HG02759 (cell line): ENCODE data around the gene CFL2.
"Not testable (repeated sequence)": the region's sequence is repeated elsewhere in the genome, so short reads cannot be mapped to it uniquely, and the experiment has no call there.

Experiments
- ATAC-seq: cut with Tn5 transposase; IDR thresholded peaks from one replicate; pipeline ENCODE4 v1.9.1; 2021; ENCODE audit warnings: mild to moderate bottlenecking, moderate library complexity; ENCODE audit not compliant: unreplicated experiment

CFL2 gene

GRCh38 chr14:34711796-34712712, 2.3 kb downstream of the CFL2 start:
- ATAC-seq, result no peak

GRCh38 chr14:34711169-34711568, 3.2 kb downstream of the CFL2 start:
- ATAC-seq, result no peak

GRCh38 chr14:34710744-34711143, 3.6 kb downstream of the CFL2 start:
- ATAC-seq, result no peak

GRCh38 chr14:34710006-34710405, 4.4 kb downstream of the CFL2 start:
- ATAC-seq, result no peak

GRCh38 chr14:34707722-34708121, 6.7 kb downstream of the CFL2 start:
- no peak for ATAC-seq

GRCh38 chr14:34701808-34702207, 12.6 kb downstream of the CFL2 start:
- no peak for ATAC-seq

- no peak for ATAC-seq
Measured at GRCh38 chr14:34700622-34701130, 13.7 kb downstream of the CFL2 start.

GRCh38 chr14:34699873-34700621, 14.3 kb downstream of the CFL2 start:
- ATAC-seq, result no peak

GRCh38 chr14:34694216-34694615, 20.2 kb downstream of the CFL2 start:
- not testable (repeated sequence) for ATAC-seq

GRCh38 chr14:34693228-34693939, 21.0 kb downstream of the CFL2 start:
- no peak for ATAC-seq

GRCh38 chr14:34692898-34693227, 21.5 kb downstream of the CFL2 start:
- ATAC-seq, result no peak

GRCh38 chr14:34692348-34692747, 22.0 kb downstream of the CFL2 start:
- no peak for ATAC-seq

- ATAC-seq, result no peak
Measured at GRCh38 chr14:34691206-34691605, 23.2 kb downstream of the CFL2 start.

GRCh38 chr14:34688470-34689206, 25.8 kb downstream of the CFL2 start:
- ATAC-seq, result no peak

GRCh38 chr14:34685819-34686428, 28.5 kb downstream of the CFL2 start:
- ATAC-seq, result no peak

GRCh38 chr14:34684578-34684977, 29.8 kb downstream of the CFL2 start:
- no peak for ATAC-seq

GRCh38 chr14:34682787-34683321, 31.5 kb downstream of the CFL2 start:
- ATAC-seq, result no peak

GRCh38 chr14:34680806-34681479, 33.5 kb downstream of the CFL2 start:
- ATAC-seq, result no peak

GRCh38 chr14:34678735-34679134, 35.7 kb downstream of the CFL2 start:
- no peak for ATAC-seq
